ENCODE results near the gene ARGLU1.

The ARGLU1 gene

DNA sequence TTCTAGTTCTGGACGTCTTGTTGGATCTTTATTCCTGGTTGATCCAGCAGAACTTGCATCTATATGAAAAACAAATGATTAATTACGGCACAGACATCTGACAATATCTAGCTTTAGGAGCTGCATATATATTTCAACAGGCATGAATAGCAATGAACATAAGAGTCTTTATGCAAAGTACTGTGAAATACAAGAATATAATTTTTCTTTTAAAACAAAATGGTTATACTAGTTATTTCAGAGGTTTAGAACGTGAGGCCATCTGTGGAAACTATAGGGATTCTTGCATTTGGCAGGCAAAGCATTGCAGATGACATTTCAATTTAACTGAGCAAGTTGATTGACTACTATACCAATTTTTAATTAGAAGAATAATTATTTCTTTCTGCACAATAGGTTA lies 73.0 kb downstream of the ARGLU1 start:
- no peaks in the 10 kb centered on the region for H4K20me1 ChIP-seq (ENCODE audit: low read depth, low read length)
- H3K9me3 ChIP-seq (ENCODE audit: insufficient read depth, low read length) = no peaks in the 10 kb centered on the region
- H2AFZ ChIP-seq (ENCODE audit: low read depth, low read length, severe bottlenecking) = no peak overlapping the region
- H3F3A ChIP-seq (ENCODE audit: insufficient read depth) = no peaks in the 10 kb centered on the region
- no peaks in the 10 kb centered on the region for H3K27me3 ChIP-seq (ENCODE audit: low read length)
- H3K36me3 ChIP-seq (ENCODE audit: low read length) = no peaks in the 10 kb centered on the region
- H3K9ac ChIP-seq (ENCODE audit: low read length) = no peak overlapping the region
- no peak overlapping the region for H3K4me3 ChIP-seq (ENCODE audit: insufficient read depth, low read length, poor library complexity, severe bottlenecking)
- no peak overlapping the region for H3K4me2 ChIP-seq (ENCODE audit: low read depth, low read length, poor library complexity, severe bottlenecking)
- no peaks in the 10 kb centered on the region for H3K9me2 ChIP-seq (replicated peaks; ENCODE audit: insufficient read depth, low read length)
- no peaks in the 10 kb centered on the region for H3K79me2 ChIP-seq (ENCODE audit: insufficient read depth, low read length)
- TF ChIP-seq, protein P1, sequence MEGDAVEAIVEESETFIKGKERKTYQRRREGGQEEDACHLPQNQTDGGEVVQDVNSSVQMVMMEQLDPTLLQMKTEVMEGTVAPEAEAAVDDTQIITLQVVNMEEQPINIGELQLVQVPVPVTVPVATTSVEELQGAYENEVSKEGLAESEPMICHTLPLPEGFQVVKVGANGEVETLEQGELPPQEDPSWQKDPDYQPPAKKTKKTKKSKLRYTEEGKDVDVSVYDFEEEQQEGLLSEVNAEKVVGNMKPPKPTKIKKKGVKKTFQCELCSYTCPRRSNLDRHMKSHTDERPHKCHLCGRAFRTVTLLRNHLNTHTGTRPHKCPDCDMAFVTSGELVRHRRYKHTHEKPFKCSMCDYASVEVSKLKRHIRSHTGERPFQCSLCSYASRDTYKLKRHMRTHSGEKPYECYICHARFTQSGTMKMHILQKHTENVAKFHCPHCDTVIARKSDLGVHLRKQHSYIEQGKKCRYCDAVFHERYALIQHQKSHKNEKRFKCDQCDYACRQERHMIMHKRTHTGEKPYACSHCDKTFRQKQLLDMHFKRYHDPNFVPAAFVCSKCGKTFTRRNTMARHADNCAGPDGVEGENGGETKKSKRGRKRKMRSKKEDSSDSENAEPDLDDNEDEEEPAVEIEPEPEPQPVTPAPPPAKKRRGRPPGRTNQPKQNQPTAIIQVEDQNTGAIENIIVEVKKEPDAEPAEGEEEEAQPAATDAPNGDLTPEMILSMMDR (IDR thresholded peaks at IDR 0.05; ENCODE audit: insufficient read depth, low read length, poor library complexity, severe bottlenecking) = no peak
- TF ChIP-seq EZH2phosphoT487 (conservative IDR thresholded peaks at IDR 0.05; ENCODE audit: low read length) = no peak
- H3K27ac ChIP-seq (ENCODE audit: low read depth, low read length) = no peak overlapping the region

DNA sequence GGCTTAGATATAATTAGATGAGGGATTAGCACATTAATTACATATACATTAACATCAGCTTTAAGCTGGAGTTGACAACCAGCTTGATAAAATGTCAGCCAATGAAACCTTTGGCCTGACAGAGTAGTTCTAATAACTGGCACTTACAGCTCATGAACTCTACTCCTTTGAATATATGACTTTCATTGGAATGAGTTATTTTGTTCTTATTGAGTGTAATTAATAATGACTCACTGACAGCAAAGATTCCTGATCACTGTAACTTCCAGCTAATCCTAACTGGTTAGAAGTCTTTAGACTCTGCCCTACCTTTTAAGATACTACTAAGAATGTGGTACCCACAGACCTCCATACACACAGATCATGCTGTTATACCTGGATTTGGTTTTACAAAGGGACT lies 73.4 kb downstream of the ARGLU1 start:
- Histone ChIP-seq H2AFZ (ENCODE audit: low read depth, low read length, severe bottlenecking) (no peak overlapping the region), H3K9me3 (ENCODE audit: insufficient read depth, low read length) (no peaks in the 10 kb centered on the region), H3K9me2 (replicated peaks; ENCODE audit: insufficient read depth, low read length) (no peaks in the 10 kb centered on the region), H3K4me2 (ENCODE audit: low read depth, low read length, poor library complexity, severe bottlenecking) (no peak overlapping the region), H3K27me3 (ENCODE audit: low read length) (no peaks in the 10 kb centered on the region), H3K4me3 (ENCODE audit: insufficient read depth, low read length, poor library complexity, severe bottlenecking) (no peak overlapping the region), H3K79me2 (ENCODE audit: insufficient read depth, low read length) (no peaks in the 10 kb centered on the region), H3K27ac (ENCODE audit: low read depth, low read length) (no peak overlapping the region), H3F3A (ENCODE audit: insufficient read depth) (no peaks in the 10 kb centered on the region), H3K9ac (ENCODE audit: low read length) (no peak overlapping the region), H4K20me1 (ENCODE audit: low read depth, low read length) (no peaks in the 10 kb centered on the region), H3K36me3 (ENCODE audit: low read length) (no peaks in the 10 kb centered on the region)
- no peak for TF ChIP-seq EZH2phosphoT487 (conservative IDR thresholded peaks at IDR 0.05; ENCODE audit: low read length)
- TF ChIP-seq, protein P1 (IDR thresholded peaks at IDR 0.05; ENCODE audit: insufficient read depth, low read length, poor library complexity, severe bottlenecking) = no peak

DNA sequence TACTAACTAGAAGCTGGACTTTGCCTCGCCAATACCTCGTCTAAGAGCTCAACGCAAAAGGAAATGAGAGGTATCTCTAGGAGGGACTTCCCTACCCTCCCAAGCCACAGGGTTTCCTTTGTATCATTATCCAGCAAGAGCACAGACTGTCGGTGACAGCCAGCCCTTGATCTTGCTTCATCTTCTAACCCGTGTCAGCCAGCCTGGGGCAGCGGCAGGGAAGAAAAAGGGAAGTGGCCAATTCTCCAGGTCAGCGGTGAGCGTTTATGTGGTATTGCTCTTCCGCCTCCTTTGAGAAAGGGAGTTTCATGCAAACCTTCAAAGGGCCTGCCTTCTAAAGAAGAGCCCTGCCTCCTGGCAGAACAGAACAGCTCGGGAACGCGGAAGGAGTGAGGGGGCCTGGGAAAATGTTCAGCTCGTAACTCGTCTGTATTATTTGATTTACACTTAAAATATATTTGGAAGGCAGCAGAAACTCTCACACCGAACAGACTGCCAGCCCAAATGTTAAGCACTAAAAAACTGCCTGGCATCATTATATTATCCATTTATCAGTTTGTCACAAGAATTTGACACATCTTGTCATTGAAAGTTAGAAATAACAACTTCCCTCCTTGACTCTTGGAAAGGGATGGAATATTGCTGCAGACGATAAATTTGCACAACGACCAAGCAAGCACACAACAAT lies 74.3 kb downstream of the ARGLU1 start:
- H2AFZ ChIP-seq (ENCODE audit: low read depth, low read length, severe bottlenecking) = no peak overlapping the region
- no peaks in the 10 kb centered on the region for H3K27me3 ChIP-seq (ENCODE audit: low read length)
- H3K36me3 ChIP-seq (ENCODE audit: low read length) = no peaks in the 10 kb centered on the region
- H4K20me1 ChIP-seq (ENCODE audit: low read depth, low read length) = no peaks in the 10 kb centered on the region
- no peak overlapping the region for H3K4me3 ChIP-seq (ENCODE audit: insufficient read depth, low read length, poor library complexity, severe bottlenecking)
- no peak overlapping the region for H3K4me2 ChIP-seq (ENCODE audit: low read depth, low read length, poor library complexity, severe bottlenecking)
- no peaks in the 10 kb centered on the region for H3F3A ChIP-seq (ENCODE audit: insufficient read depth)
- TF ChIP-seq, protein P1 (IDR thresholded peaks at IDR 0.05; ENCODE audit: insufficient read depth, low read length, poor library complexity, severe bottlenecking) = no peak
- TF ChIP-seq EZH2phosphoT487 (conservative IDR thresholded peaks at IDR 0.05; ENCODE audit: low read length) = no peak
- no peaks in the 10 kb centered on the region for H3K79me2 ChIP-seq (ENCODE audit: insufficient read depth, low read length)
- H3K9me2 ChIP-seq (replicated peaks; ENCODE audit: insufficient read depth, low read length) = no peaks in the 10 kb centered on the region
- H3K9ac ChIP-seq (ENCODE audit: low read length) = no peak overlapping the region
- H3K27ac ChIP-seq (ENCODE audit: low read depth, low read length) = no peak overlapping the region
- H3K9me3 ChIP-seq (ENCODE audit: insufficient read depth, low read length) = no peaks in the 10 kb centered on the region
